Measurements from ENCODE around the gene RGS2.

- TF ChIP-seq CTCF (IDR thresholded peaks at IDR 0.05; ENCODE audit: poor library complexity, severe bottlenecking) (no peak), TAF1 (IDR thresholded peaks at IDR 0.05; ENCODE audit: low read depth) (no peak), EZH2 (IDR thresholded peaks at IDR 0.05; ENCODE audit: borderline replicate concordance, insufficient read depth, low read length, poor library complexity, severe bottlenecking) (no peak)
Observed at GRCh38 chr1:192803501-192803900, 5.3 kb upstream of the RGS2 start.

Data from neural cell (in vitro differentiated cells).